Lung (tissue), 12 donors: ENCODE data around the gene SRD5A3. TPM values are rescaled to one million over a fixed set of nuclear protein-coding genes. Genes with fewer than 3 reads are reported as not detected.
"Not testable (repeated sequence)": the region's sequence is repeated elsewhere in the genome, so short reads cannot be mapped to it uniquely, and the experiment has no call there.

Source experiments
- ATAC-seq: fragments of 200-7000 bp; cut with Tn5 transposase; one replicate; pipeline ENCODE4 v1.9.1; 2020; ENCODE audit warnings: moderate number of reproducible peaks; ENCODE audit not compliant: insufficient read depth, low FRiP score
- DNase-seq, 3 donors: peaks; one replicate each; pipeline ENCODE4 v3.0.0-alpha.2; 2013 to 2017
- H3K27ac ChIP-seq, 2 donors: one replicate each; pipeline ENCODE4 v1.5.1; 2013; ENCODE audit warnings: mild to moderate bottlenecking in 2 of 2, moderate library complexity in 2 of 2, control low read depth in 1 of 2, inconsistent platforms in 1 of 2, low read depth in 1 of 2, low read length in 1 of 2
- H3K27me3 ChIP-seq, 3 donors: one replicate each; pipeline ENCODE4 v1.5.1; 2013; ENCODE audit warnings: low read length in 2 of 3; ENCODE audit not compliant: control insufficient read depth in 3 of 3, insufficient read depth in 3 of 3
- H3K36me3 ChIP-seq, 4 donors: one replicate each; pipeline ENCODE4 v1.5.1; 2013; ENCODE audit warnings: low read length in 4 of 4, mild to moderate bottlenecking in 1 of 4, moderate library complexity in 1 of 4; ENCODE audit not compliant: control insufficient read depth in 4 of 4, insufficient read depth in 4 of 4
- H3K4me1 ChIP-seq, 5 donors: one replicate each; pipeline ENCODE4 v1.5.1; 2013; ENCODE audit warnings: low read length in 5 of 5, mild to moderate bottlenecking in 2 of 5, moderate library complexity in 1 of 5; ENCODE audit not compliant: control insufficient read depth in 5 of 5, insufficient read depth in 5 of 5
- H3K4me3 ChIP-seq: one replicate; pipeline ENCODE4 v1.5.1; 2013; ENCODE audit warnings: mild to moderate bottlenecking, control low read depth, moderate library complexity
- H3K9ac ChIP-seq, 2 donors: one replicate each; pipeline ENCODE4 v1.5.1; 2013; ENCODE audit warnings: low read length in 2 of 2, control low read depth in 1 of 2; ENCODE audit not compliant: insufficient read depth in 1 of 2
- H3K9me3 ChIP-seq, 4 donors: one replicate each; pipeline ENCODE4 v1.5.1; 2013; ENCODE audit warnings: low read length in 3 of 4, mild to moderate bottlenecking in 1 of 4, moderate library complexity in 1 of 4; ENCODE audit not compliant: control insufficient read depth in 4 of 4, insufficient read depth in 3 of 4
- CTCF ChIP-seq: IDR thresholded peaks from 2 replicates; pipeline ENCODE4 v1.5.1; 2012; ENCODE audit warnings: mild to moderate bottlenecking; ENCODE audit errors: control extremely low read depth, extremely low read depth
- WGBS, 2 donors: extraction: QIAGEN DNeasy Blood & Tissue Kit; methylation state at CpG; one replicate each; pipeline ENCODE4 v1.1.7; 2013; 5-methylcytosine and 5-hydroxymethylcytosine counted together
- polyA plus RNA-seq, 2 donors: library from polyadenylated mRNA; stranded (reverse); fragments of 200-250 nt; gene quantifications; one replicate each; pipeline ENCODE4 v1.2.1, GENCODE V29; 2013
- total RNA-seq, 2 donors: library from RNA; depleted of rRNA in 1 of 2; stranded (reverse); fragments of >200 nt in 1 of 2; gene quantifications; one replicate each; pipeline ENCODE4 v1.2.1, GENCODE V29; 2014 to 2021
- donor health status: control.
- donor health status: control.
- donor health status: Bipolar disorder and iron deficiency.
- donor health status: healthy.
- donor health status: DM: yes; HTN: yes; CAD: no.

Gene SRD5A3
- total and polyA plus RNA-seq, 4 donors, result 13.6 to 37.1 (median 24.0) TPM

- H3K9me3 ChIP-seq, result peaks cover 0 to 2% (median 0%) of the 10 kb centered on the region in 4 donors
- H3K36me3 ChIP-seq, result peaks cover 0 to 3% (median 0%) of the 10 kb centered on the region in 4 donors
- no peaks in the 10 kb centered on the region for H3K27me3 ChIP-seq
- TF ChIP-seq CTCF, result no peak
- no peak overlapping the region for H3K4me3 ChIP-seq
- no peak overlapping the region for H3K9ac ChIP-seq
- H3K4me1 ChIP-seq, result peaks cover 0 to 13% (median 4%) of the 10 kb centered on the region in 5 donors
- no peak for DNase-seq
- 93 to 98% methylated on average over 2 of the region's 2 CpGs for WGBS, 2 donors
- no peak for ATAC-seq
- no peak overlapping the region for H3K27ac ChIP-seq
These were observed 6.7 kb downstream of the SRD5A3 start for GRCh38 chr4:55352726-55353125.

DNA sequence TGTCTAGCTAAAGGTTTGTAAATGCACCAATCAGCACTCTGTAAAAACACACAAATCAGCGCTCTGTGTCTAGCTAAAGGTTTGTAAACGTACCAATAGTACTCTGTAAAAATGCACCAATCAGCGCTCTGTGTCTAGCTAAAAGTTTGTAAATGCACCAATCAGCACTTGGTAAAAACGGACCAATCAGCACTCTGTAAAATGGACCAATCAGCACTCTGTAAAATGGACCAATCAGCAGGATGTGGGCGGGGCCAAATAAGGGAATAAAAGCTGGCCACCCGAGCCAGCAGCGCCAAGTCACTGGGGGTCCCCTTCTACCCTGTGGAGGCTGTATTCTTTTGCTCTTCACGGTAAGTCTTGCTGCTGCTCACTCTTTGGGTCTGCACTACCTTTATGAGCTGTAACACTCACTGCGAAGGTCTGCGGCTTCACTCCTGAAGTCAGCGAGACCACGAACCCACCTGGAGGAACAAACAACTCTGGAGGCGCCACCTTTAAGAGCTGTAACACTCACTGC, 7.2 kb downstream of the SRD5A3 start:
- 93 to 95% methylated on average over 13 of the region's 13 CpGs for WGBS, 2 donors
- DNase-seq, H3K4me1 ChIP-seq, H3K4me3 ChIP-seq, H3K9me3 ChIP-seq, ATAC-seq, H3K27ac ChIP-seq, H3K27me3 ChIP-seq, H3K36me3 ChIP-seq, H3K9ac ChIP-seq: not testable (repeated sequence)

DNA sequence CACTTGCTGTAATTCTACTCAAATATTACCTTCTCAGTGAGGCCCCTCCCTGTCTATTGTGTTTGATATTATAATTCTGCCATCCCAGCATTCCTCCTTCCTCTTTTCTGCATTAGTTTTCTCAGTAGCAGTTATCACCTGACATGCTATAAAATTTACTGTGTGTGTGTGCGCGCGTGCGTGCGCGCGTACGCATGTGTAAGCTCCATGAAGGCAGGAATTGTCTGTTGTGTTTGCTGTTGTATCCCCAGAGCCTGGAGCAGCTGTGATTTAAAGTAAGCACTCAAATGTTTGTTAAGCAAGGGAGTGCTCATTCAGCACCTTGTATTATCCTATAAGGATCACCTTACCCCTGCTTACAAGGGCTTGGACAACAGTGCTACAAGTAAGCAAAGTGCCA, 8.6 kb downstream of the SRD5A3 start:
- 89 to 93% methylated on average over 8 of the region's 8 CpGs for WGBS, 2 donors
- ATAC-seq (no peak), DNase-seq (no peak)
- Histone ChIP-seq H3K4me3 (no peak overlapping the region), H3K27ac (no peak overlapping the region), H3K27me3 (no peaks in the 10 kb centered on the region), H3K9me3 (peaks cover 0 to 2% (median 0%) of the 10 kb centered on the region in 4 donors), H3K9ac (no peak overlapping the region), H3K36me3 (peaks cover 0 to 3% (median 0%) of the 10 kb centered on the region in 4 donors), H3K4me1 (peaks cover 0 to 10% (median 0%) of the 10 kb centered on the region in 5 donors)
- no peak for TF ChIP-seq CTCF

DNA sequence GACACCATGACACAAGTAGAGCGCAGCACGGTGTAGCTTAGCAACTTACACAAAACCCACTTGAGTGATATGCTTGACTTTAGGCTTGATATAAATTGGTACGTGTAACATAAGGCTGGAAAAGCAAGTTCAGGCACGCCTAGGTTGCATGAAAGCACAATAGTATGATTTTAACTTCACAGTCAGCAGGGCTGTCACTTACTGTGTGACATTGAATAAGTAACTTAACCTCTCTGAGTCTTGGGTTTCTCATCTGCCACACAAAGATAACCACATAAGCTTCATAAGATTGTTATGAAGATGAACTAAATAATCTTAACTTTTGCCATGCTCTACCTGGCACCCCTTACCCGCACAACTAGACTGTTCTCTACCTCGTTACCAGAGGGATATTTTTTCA, 9.5 kb downstream of the SRD5A3 start:
- DNase-seq (no peak), ATAC-seq (no peak)
- H3K27ac ChIP-seq, result no peak overlapping the region
- peaks cover 0 to 2% (median 0%) of the 10 kb centered on the region in 4 donors for H3K9me3 ChIP-seq
- H3K4me3 ChIP-seq, result no peak overlapping the region
- WGBS, 2 donors, result 76 to 78% methylated on average over 6 of the region's 6 CpGs
- peaks cover 0 to 10% (median 0%) of the 10 kb centered on the region in 5 donors for H3K4me1 ChIP-seq
- no peak for TF ChIP-seq CTCF
- no peaks in the 10 kb centered on the region for H3K27me3 ChIP-seq
- H3K36me3 ChIP-seq, result peaks cover 0 to 3% (median 0%) of the 10 kb centered on the region in 4 donors
- H3K9ac ChIP-seq, result no peak overlapping the region
